Tibial artery (tissue), 4 donors: ENCODE results near the gene HPCAL1.

Experiments
- DNase-seq, 2 donors: peaks; one replicate each; pipeline ENCODE4 v3.0.0-alpha.2; 2019
- H3K27ac ChIP-seq, 2 donors: fragments of 200-600 bp; sonication (generic) in 1 of 2; 1 replicate in 1 of 2; 2 replicates in 1 of 2; pipeline ENCODE4 v1.5.1; 2018 to 2019; ENCODE audit warnings: mild to moderate bottlenecking in 1 of 2
- H3K27me3 ChIP-seq, 2 donors: fragments of 200-600 bp; sonication (generic) in 1 of 2; one replicate each; pipeline versions ENCODE4 v1.5.1 to v1.6.0; 2016 to 2019
- H3K36me3 ChIP-seq, 3 donors: fragments of 200-600 bp; sonication (generic) in 2 of 3; one replicate each; pipeline ENCODE4 v1.5.1; 2016 to 2019; ENCODE audit warnings: mild to moderate bottlenecking in 2 of 3
- H3K4me1 ChIP-seq, 4 donors: fragments of 200-600 bp; sonication (generic) in 2 of 4; 1 replicate in 3 of 4; 2 replicates in 1 of 4; pipeline ENCODE4 v1.5.1; 2016 to 2019
- H3K4me3 ChIP-seq, 2 donors: fragments of 200-600 bp; sonication (generic) in 1 of 2; 1 replicate in 1 of 2; 2 replicates in 1 of 2; pipeline ENCODE4 v1.5.1; 2018 to 2019; ENCODE audit warnings: mild to moderate bottlenecking in 2 of 2
- H3K9me3 ChIP-seq, 3 donors: fragments of 200-600 bp; sonication (generic) in 1 of 3; one replicate each; pipeline ENCODE4 v1.5.1; 2016 to 2019
- CTCF ChIP-seq, 2 experiments: fragments of 200-600 bp in 1 of 2; fragments of 450-650 bp in 1 of 2; IDR thresholded peaks; one replicate each; pipeline ENCODE4 v1.5.1; 2017 to 2019; ENCODE audit warnings: antibody characterized with exemption in 2 of 2, mild to moderate bottlenecking in 1 of 2, moderate library complexity in 1 of 2
- intact Hi-C: fragments of 100-400 bp; cut with DNase I; formaldehyde crosslinking; loops from one replicate; pipeline ENCODE4 v1.15.0; 2023; ENCODE audit warnings: low total_unique reads

Gene HPCAL1

DNA sequence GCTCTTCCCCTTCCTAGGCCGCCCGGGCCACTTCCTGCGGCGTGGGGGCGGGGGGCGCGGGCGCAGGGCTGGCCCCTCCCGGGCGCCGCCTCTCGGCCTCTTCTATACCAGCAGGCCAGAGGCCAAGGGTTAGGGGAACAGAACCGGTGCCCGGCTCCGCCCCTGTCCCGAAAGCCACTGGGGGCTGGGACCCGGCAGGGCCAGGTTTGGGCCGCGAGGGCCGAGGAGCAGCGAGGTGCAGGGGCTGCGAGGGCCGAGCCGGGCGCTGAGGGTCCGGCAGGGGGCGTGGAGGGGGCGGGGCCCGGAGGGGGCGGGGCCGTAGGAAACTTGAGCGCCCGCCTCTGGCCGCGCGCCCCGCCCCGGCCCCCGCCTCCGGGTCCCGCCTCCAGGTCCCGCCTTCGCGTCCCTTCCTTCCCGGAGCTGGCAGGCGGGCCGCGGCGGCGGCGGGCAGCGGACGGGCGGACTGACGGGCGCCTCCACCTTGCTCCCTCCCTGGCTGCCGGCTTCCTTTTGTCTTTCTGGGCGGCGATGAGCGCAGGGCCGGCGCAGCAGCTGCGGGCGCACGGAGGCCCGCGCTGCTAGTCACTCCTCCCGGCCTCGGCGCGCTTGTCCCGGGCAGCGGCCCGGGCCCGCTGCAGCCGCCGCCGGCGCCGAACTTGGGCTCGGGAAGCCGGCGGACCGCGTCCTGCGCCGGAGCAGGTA, at the start of gene HPCAL1:
TSS of gene HPCAL1 (plus strand) at position 426 of the 702 bp plus-strand sequence. CDS start 116,854 bp downstream, outside the sequence.
- Histone ChIP-seq H3K36me3 (no peaks in the 10 kb centered on the region), H3K9me3 (no peaks in the 10 kb centered on the region), H3K4me1 (peaks cover 0 to 30% (median 20%) of the 10 kb centered on the region in 4 donors), H3K27ac (peak within 1 kb of the TSS; percentile 74 to 77), H3K4me3 (peak within 1 kb of the TSS; percentile 76 to 94), H3K27me3 (no peaks in the 10 kb centered on the region)
- TF ChIP-seq CTCF (IDR thresholded peaks at IDR 0.05) = peak; percentile 49 to 51
- intact Hi-C loops = loop anchor here (2.0 to 5.0 kb wide), 2 partner anchors 106 to 175 kb away; no protein-coding TSS in a partner anchor
- DNase-seq = peak; percentile 73 to 89

GRCh38 chr2:10253596-10254372, 48.9 kb upstream of the HPCAL1 start:
- no peak for TF ChIP-seq CTCF (IDR thresholded peaks at IDR 0.05)
- Histone ChIP-seq H3K9me3 (peaks cover 7 to 16% (median 10%) of the 10 kb centered on the region in 3 donors), H3K4me3 (no peak overlapping the region), H3K27ac (no peak overlapping the region), H3K4me1 (no peaks in the 10 kb centered on the region), H3K36me3 (no peaks in the 10 kb centered on the region), H3K27me3 (peaks cover 0 to 3% of the 10 kb centered on the region in 2 donors)
- DNase-seq = peak in 1 of 2 donors; percentile 40
- intact Hi-C loops = no loop called here

GRCh38 chr2:10254373-10255188, 48.1 kb upstream of the HPCAL1 start:
- Histone ChIP-seq H3K36me3 (no peaks in the 10 kb centered on the region), H3K4me3 (no peak overlapping the region), H3K9me3 (peaks cover 7 to 15% (median 10%) of the 10 kb centered on the region in 3 donors), H3K4me1 (no peaks in the 10 kb centered on the region), H3K27me3 (peaks cover 0 to 3% of the 10 kb centered on the region in 2 donors), H3K27ac (no peak overlapping the region)
- no peak for TF ChIP-seq CTCF (IDR thresholded peaks at IDR 0.05)
- DNase-seq = peak in 1 of 2 donors; percentile 43
- intact Hi-C loops = no loop called here

GRCh38 chr2:10255189-10256030, 47.3 kb upstream of the HPCAL1 start:
- H3K27ac ChIP-seq = no peak overlapping the region
- no peak overlapping the region for H3K4me3 ChIP-seq
- H3K4me1 ChIP-seq = no peaks in the 10 kb centered on the region
- H3K36me3 ChIP-seq = no peaks in the 10 kb centered on the region
- H3K27me3 ChIP-seq = peaks cover 0 to 3% of the 10 kb centered on the region in 2 donors
- peak in 1 of 2 donors; percentile 53 for DNase-seq
- TF ChIP-seq CTCF (IDR thresholded peaks at IDR 0.05) = no peak
- H3K9me3 ChIP-seq = peaks cover 0 to 7% (median 6%) of the 10 kb centered on the region in 3 donors
- intact Hi-C loops = no loop called here
